Ramos (cell line): ENCODE results near the gene KCP.

Experiments used
- in situ Hi-C: fragments of 300-500 bp; cut with MboI; formaldehyde crosslinking; loops from one replicate; pipeline ENCODE4 v1.14.3; 2022; ENCODE audit warnings: low sequenced_read_pairs; ENCODE audit not compliant: unreplicated experiment

Gene KCP

GRCh38 chr7:128835790-128836641 is 74.5 kb downstream of the KCP start:
- in situ Hi-C loops, result no loop called here

- in situ Hi-C loops, result no loop called here
Measured at GRCh38 chr7:128835231-128835751, 75.2 kb downstream of the KCP start.

- in situ Hi-C loops, result no loop called here
Measured at GRCh38 chr7:128833946-128834325, 76.6 kb downstream of the KCP start.

DNA sequence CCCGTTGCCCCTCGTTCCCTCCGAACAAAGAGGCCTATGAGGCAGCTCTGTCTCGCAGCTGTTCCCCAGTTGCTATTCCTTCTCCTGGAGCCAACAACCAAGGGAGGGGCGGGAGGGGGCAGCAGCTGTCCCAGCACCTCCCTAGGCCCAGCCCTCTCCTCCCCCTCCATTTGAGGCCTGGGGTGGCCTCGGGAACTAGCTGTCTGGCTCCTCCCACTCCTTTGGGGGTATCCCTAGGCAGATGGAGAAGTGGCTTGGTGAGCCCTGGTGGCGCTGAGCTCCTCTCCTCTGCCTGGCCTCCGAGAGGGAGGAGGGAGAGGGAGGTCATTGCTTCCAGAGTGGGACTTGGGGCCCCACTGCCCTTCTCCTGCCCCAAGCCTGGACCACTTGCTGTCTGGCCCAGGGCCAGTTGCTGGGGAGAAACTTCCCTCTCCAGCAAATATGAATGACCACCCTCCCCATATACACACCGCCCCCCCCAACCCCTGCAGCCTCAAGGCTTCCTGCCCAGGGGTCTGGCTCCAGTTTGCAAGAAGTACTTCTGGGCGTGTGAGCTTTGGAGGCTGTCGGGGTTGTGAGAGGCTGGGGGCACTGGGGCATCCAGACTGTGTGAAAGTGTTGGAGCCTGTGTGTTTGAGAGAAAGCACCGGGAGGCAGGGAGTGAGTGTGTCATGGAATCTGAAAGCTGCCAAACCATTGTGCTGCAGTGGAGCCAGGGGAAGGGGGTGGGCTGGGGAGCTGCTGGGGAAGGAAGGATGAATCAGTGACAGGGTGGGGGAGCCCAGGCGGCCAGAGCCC is 77.2 kb downstream of the KCP start:
- in situ Hi-C loops, result no loop called here

DNA sequence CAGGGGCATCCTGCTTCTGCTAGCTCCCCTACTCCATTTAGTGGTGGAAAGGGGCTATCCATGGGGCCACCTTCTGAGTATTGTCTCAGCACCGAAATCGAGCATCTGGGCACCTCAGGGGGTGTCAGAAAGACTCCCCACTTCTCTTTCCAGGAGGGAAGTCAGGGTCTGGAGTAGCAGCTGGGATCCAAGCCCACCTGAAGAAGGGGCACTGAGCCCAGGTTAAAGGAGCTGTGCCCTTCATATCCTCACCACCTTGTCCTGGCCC is 77.7 kb downstream of the KCP start:
- in situ Hi-C loops, result no loop called here

DNA sequence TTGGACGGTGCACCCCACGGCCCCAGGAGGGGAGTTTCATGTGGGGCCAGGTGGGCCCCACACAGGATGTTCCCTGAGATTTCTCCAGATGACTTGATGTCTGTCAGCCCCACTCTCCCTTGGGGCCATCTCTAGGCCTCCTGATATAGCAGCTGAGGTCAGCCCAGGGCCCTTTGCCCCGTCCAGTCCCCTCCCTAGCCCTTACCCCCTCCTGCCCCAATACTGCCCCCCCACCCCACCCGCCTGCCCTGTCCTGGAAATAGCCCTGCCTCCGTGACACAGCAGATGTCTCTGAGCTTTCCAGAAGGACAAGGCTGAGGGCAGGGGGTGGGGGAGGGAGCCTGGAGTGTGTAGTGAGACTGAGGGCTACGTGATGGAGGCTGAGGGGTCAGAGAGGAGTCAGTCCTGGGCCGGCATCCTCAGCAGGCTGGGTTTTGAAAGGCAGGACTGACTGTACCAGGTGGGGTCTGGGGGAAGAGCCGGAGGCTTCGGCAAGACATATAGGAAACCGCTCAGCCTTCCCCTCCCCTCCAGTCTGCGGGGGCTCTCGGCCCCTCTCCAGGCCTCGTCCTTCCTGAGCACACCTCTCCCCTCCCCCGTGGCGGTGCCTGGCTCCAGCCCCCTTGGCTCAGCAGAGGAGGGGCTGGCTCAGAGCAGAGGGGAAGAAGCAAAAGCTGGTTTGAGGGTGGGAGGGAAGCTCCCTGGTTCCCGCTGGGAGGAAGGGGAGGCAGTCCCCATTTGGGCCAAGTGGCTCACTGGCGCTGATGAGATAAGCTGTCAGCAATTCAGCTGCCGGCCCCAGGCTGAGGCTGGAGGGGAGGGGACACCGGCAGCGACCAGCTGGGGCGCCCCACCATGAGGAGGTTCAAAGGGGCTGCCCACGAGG is 78.3 kb downstream of the KCP start:
- in situ Hi-C loops, result no loop called here

GRCh38 chr7:128831178-128831993 is 79.1 kb downstream of the KCP start:
- in situ Hi-C loops, result no loop called here

- in situ Hi-C loops, result no loop called here
Measured at GRCh38 chr7:128830231-128831177, 80.0 kb downstream of the KCP start, which contains the start of gene FLNC. FLNC (plus strand) TSS chr7:128830406; CDS start chr7:128830638, 232 bp downstream.

GRCh38 chr7:128829391-128830166 is 80.9 kb downstream of the KCP start:
- in situ Hi-C loops, result no loop called here

GRCh38 chr7:128827971-128828711 is 82.4 kb downstream of the KCP start:
- in situ Hi-C loops, result no loop called here

DNA sequence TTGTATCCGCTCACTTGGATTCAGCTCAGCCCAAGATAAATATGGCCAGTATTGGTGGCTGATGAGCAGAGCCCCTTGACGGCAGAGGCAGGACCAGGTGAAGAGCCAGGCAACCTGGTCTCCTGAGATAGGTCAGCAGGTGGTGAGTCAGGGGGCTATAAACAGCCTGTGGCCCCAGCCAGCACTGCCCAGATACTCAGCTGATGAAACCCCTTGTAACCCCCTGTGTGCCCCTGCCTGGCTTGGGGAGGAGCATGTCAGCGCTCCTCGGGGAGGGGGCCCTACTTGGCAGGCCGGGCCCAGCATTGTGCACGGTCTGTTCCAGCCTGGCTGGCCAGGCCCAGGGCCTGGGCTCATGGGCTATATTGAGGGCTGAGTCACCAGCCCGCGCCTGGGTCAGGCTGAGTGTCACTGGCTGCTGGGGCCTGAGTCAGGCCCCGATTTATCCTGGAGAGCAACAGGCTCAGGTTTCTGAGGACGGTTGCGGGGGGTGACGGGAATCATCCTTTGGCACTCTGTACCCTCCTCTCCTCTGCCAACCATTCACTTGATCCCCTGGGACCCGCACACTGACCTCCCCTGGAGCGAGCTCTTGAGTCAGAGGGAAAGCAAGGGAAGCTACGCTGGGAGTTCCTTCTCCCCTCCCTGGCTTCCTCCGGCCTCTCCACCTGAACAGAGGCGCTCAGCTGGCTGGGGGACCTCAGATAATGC is 83.1 kb downstream of the KCP start:
- in situ Hi-C loops, result no loop called here

- in situ Hi-C loops, result no loop called here
Measured at GRCh38 chr7:128826916-128827247, 83.6 kb downstream of the KCP start.
